Hematopoietic multipotent progenitor cell treated with erythropoietin and hydrocortisone succinate and interleukin-3 and kit ligand, for 8 days (in vitro differentiated cells): ENCODE results near the gene KIAA1328.

Experiments
- DNase-seq: peaks from one replicate; pipeline ENCODE4 v3.0.0-alpha.2; 2015

The KIAA1328 gene

GRCh38 chr18:37230768-37231167 lies 401.8 kb downstream of the KIAA1328 start:
- DNase-seq: no peak

- no peak for DNase-seq
Measured at GRCh38 chr18:37231251-37231650, 402.3 kb downstream of the KIAA1328 start.

GRCh38 chr18:37235583-37235982 lies 406.7 kb downstream of the KIAA1328 start:
- DNase-seq: no peak

GRCh38 chr18:37238282-37239108 lies 409.6 kb downstream of the KIAA1328 start:
- DNase-seq: no peak

DNA sequence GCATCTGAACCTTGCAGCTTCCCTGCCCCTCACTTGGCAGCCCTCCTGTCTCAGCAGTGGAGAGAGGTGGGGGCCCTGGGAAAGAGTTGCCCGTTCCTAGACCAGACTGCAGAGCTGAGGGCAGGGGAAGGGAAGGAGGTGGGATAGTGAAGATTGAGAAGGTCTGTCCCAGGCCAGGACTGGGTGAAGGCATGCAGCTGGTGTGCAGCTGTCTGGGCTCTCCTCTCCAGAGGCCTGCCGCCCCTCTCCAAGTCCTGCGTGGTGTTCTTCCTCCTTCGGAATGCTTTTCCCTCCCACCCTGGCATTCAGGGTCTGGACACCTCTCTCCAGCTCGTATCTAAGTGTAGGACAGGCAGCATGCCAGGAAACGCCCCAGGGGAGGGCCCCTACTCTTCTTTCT lies 413.2 kb downstream of the KIAA1328 start:
- no peak for DNase-seq

DNA sequence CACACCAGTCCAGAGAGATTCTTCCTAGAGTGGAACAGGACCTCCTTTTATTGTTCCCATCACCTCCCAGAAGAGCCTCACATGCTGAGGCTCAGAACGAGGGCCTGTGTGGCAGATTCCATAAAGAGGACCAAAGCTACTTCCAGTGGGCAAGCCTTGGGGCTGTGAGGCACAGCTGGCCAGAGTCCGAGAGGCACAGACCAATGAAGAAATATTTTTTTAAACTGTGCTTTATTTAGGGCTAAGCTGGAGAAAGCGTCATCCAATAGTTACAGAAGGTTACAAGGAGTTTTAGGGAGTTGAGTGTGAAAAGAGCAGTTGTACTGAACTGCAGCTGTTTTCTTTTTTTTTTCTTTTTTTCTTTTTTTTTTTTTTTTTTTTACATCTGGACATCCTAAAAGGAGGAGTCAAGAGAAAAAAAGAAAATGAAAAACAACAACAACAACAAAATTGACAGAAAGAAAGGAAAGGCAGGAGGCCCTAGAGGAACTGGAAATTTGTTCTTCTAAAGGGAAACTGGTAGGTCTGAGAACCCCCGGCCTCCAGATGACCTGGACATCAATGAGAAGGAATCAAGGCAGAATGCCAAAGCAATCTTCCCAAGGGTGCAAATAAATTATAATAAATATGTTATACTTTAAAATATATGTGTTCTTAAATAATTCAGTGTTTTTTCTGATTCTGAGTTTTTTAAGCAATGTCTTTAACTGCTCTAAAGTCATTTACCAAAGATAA lies 414.1 kb downstream of the KIAA1328 start:
- no peak for DNase-seq

DNA sequence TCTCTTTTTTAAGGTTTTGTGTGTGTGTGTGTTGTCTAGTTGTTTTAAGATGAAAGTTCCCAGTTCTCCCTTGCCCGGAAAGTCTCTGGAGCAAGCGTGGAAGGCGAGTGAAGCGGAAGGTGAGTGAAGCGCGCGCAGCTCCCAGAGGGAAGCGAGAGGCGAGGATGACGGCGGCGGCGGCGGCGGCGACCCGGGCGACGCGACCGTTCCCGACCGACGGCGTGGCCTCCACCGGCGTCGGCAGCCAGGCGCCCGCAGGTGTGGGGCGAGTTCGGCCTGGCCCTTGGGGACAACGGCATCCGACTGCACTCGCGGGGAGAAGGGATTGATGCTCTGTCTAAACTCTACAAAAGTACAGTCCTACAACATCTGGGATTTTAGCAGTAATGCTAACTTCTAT lies 414.8 kb downstream of the KIAA1328 start:
- DNase-seq: no peak

GRCh38 chr18:37244618-37245017 lies 415.7 kb downstream of the KIAA1328 start:
- DNase-seq: no peak

- no peak for DNase-seq
Measured at GRCh38 chr18:37246779-37247340, 417.9 kb downstream of the KIAA1328 start.

GRCh38 chr18:37247497-37248161 lies 418.7 kb downstream of the KIAA1328 start:
- DNase-seq: no peak

GRCh38 chr18:37248281-37248680 lies 419.4 kb downstream of the KIAA1328 start:
- DNase-seq: no peak

GRCh38 chr18:37249171-37249886 lies 420.4 kb downstream of the KIAA1328 start:
- DNase-seq: no peak

DNA sequence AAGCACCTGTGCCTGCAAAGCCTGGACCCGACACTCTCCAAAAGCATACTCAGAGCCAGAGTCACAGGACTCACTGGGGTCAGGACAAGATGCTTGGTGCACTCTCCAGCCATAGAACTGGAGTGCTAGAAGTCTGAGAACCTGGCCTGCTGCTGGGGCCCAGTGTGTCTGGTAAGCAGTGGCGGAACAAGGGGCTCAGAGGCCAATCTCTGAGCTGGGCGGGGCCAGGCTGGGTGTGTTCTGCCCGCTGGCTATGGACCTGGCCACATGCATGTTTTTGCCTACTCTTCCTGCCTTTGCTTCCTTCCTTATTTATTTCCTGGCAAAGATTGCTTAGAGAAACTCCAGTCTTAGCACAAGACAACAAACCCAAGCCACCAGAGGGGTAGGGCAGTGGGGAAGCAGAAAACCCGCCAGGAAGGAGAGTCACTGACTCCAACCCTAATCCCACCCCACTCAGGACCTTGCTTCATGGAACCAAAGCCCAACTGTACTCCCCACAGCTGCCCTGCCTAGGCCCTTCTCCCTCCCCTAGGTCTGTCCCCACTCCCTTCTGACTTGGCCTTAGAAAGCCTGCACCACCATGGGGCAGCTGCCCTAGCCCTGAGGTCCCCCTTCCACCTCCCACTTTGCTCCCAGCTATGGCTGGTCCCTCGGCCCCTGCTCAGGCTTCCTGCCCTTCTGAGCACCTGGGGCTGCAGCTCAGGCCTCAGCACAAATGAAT lies 421.1 kb downstream of the KIAA1328 start:
- no peak for DNase-seq

GRCh38 chr18:37251679-37252078 lies 422.8 kb downstream of the KIAA1328 start:
- DNase-seq: no peak

DNA sequence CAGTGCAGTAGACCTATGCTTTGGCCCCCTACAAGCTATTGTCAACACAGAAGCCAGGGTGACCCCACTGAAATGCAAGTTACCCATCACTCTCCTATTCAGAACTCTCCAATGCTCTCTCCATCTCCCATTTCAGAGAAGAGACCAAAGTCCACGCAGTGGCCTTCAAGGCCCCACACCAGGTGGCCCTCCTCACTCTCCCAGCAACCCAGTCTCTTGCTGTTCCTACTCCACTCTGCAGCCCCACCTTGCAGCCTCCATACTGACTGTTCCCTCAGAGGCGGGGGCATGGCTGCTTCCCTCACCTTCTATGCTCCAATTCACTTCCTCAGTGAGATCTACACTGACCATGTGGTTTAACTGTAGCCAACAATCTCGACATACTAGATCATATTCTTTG lies 423.4 kb downstream of the KIAA1328 start:
- no peak for DNase-seq

GRCh38 chr18:37252854-37253393 lies 424.0 kb downstream of the KIAA1328 start:
- no peak for DNase-seq

- DNase-seq: no peak
Measured at GRCh38 chr18:37253394-37254235, 424.7 kb downstream of the KIAA1328 start.

DNA sequence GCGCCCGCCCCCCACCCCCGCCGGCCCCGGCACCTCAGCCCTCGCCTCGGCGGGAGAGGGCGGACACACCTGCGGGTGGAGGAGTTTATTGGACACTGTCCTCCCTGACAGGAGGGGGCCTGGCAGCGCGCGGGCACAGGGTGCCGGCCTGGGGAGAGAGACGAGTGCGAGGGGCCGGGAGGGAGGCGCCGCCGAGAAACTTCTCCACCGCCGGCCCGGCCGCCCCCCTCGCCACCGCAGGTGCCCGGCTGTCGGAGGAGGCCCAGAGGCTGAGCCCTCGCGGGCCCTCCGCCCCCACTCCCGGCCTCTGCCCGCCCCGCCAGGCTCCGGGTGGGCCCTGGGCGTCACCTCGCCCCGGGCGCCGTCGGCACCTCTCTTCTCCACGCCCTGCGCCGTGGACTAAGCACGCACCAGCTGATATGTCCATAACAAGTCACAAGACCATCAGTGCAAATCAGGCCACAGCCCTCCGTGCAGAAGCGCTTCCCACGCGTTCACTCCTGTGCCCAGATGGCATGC lies 425.4 kb downstream of the KIAA1328 start:
- no peak for DNase-seq

DNA sequence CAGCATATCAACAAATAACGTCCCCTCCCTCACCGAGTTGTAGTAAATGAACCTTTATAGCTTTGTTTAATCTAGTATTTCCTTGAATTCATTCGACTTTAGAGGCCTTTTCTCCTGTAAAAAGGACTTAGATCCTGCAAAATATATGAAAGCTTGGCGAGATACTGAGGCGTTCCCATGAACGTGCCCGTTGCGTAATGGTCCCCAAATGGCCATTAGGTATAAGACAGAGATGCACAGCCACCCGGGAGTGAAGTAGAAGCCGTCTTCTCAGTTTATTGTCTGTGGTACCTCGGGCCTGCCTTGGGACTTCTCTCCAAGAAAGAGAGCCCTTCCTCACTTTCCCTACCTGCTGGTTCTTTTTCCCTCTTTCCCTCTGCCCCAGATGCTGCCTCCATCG lies 426.0 kb downstream of the KIAA1328 start:
- DNase-seq: no peak

DNA sequence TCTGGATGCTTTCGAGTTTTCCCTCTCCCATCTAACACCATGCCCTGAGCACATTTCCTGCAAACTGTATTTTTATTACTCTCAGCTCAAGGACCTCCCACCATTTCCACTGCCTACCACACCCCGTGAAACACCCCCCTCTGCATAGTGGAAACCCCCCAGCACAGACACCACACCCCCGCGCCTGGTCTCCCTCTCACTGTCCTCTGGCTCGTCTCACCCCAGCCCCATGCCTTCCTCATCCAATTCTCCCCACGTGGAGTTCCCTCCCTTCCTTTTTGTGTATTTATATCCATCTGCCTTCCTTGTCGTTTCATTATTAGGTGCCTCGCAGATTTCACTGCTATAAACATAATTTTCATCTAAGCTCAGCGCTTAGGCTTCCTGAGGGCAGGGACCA lies 429.2 kb downstream of the KIAA1328 start:
- DNase-seq: no peak

DNA sequence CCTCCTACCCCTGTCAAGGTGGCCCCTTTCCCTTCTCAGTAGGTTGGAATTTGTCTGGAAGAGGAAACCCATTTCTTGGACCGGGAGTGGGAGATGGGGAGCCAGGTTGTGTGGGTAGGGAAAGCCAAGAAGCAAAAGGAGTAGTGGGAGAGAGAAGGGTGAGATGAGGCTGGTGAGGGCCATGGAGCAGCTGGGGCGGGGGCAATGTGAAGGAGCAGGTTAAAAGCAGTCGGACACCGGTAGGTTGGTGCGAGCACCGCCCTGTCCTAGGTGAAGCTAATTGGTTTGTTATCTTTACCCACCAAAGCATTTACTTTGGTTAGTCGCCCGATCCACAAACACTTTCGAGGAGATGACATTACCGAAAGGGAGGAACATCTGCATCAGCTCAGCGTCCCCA lies 429.9 kb downstream of the KIAA1328 start:
- DNase-seq: no peak
